Measurements from ENCODE around the gene C9.

GRCh38 chr5:39314591-39314990 lies 49.7 kb downstream of the C9 start:
- TF ChIP-seq POLR2A (IDR thresholded peaks at IDR 0.05; ENCODE audit: low read length), result no peak
- no peak for TF ChIP-seq REST (IDR thresholded peaks at IDR 0.05)
- TF ChIP-seq POLR2AphosphoS2 (conservative IDR thresholded peaks at IDR 0.05; ENCODE audit: low read length), result no peak
- no peak for TF ChIP-seq BHLHE40 (IDR thresholded peaks at IDR 0.05; ENCODE audit: low read depth, low read length)
- TF ChIP-seq CTCF (IDR thresholded peaks at IDR 0.05), result no peak
- TF ChIP-seq MYC (IDR thresholded peaks at IDR 0.05; ENCODE audit: borderline replicate concordance, low read length), result no peak
- TF ChIP-seq FOSL2 (IDR thresholded peaks at IDR 0.05), result no peak
- no peak for TF ChIP-seq FOSL2 (CRISPR knock-in tag; IDR thresholded peaks at IDR 0.05)
- TF ChIP-seq USF2 (IDR thresholded peaks at IDR 0.05), result no peak
- no peak for TF ChIP-seq SMC3 (IDR thresholded peaks at IDR 0.05)

All from A549 (cell line).